ENCODE results near the gene ARHGAP32. TPM values are rescaled to one million over a fixed set of nuclear protein-coding genes. Genes with fewer than 3 reads are reported as not detected.
"Not testable (repeated sequence)": the region's sequence is repeated elsewhere in the genome, so short reads cannot be mapped to it uniquely, and the experiment has no call there.

Gene ARHGAP32
- total RNA-seq, 4 donors from 2014 or later, result 9.8 to 18.8 (median 16.2) TPM

- H3K27me3 ChIP-seq, result no peaks in the 10 kb centered on the region
- no peak overlapping the region for H3K27ac ChIP-seq
- no peaks in the 10 kb centered on the region for H3K9me3 ChIP-seq
- H3K4me1 ChIP-seq, result peaks cover 0 to 14% (median 0%) of the 10 kb centered on the region in 3 donors
- H3K4me3 ChIP-seq, result no peak overlapping the region
- WGBS, 2 donors (ENCODE audit: low coverage in 1 of 2), result 93 to 94% methylated on average over 2 of the region's 2 CpGs
- ATAC-seq, result no peak
- no peak for TF ChIP-seq CTCF (IDR thresholded peaks at IDR 0.05)
- no peak for TF ChIP-seq POLR2A (IDR thresholded peaks at IDR 0.05)
- no peak for TF ChIP-seq EP300 (IDR thresholded peaks at IDR 0.05)
- no peak for TF ChIP-seq POLR2AphosphoS5 (IDR thresholded peaks at IDR 0.05)
- no peaks in the 10 kb centered on the region for H3K36me3 ChIP-seq
These were observed 47.9 kb downstream of the ARHGAP32 start for GRCh38 chr11:129144256-129144655.

DNA sequence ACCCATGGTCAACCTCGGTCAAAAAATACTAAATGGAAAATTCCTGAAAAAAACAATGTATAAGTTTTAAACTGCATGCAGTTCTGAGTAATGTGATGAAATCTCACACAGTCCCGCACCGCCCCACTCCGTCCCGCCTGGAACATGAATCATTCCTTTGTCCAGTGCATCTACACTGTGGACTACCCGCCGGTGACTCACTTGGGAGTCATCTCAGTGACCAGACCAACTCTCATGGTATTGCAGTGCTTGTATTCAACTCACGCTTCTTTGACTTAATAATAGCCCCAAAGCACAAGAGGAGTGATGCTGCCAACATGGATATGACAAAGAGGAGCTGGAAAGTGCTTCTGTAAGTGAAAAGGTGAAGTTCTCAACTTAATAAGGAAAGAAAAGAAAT, 48.8 kb downstream of the ARHGAP32 start:
- WGBS, 2 donors (ENCODE audit: low coverage in 1 of 2), result 38 to 74% methylated on average over 8 of the region's 8 CpGs
- Histone ChIP-seq H3K4me3 (no peak overlapping the region), H3K4me1 (peaks cover 0 to 14% (median 0%) of the 10 kb centered on the region in 3 donors), H3K27me3 (no peaks in the 10 kb centered on the region), H3K36me3 (no peaks in the 10 kb centered on the region), H3K9me3 (no peaks in the 10 kb centered on the region), H3K27ac (peak overlapping the region in 1 of 4 donors; percentile 4)
- peak; percentile 61 for TF ChIP-seq POLR2AphosphoS5 (IDR thresholded peaks at IDR 0.05)
- no peak for TF ChIP-seq EP300 (IDR thresholded peaks at IDR 0.05)
- TF ChIP-seq CTCF (IDR thresholded peaks at IDR 0.05), result no peak
- TF ChIP-seq POLR2A (IDR thresholded peaks at IDR 0.05), result no peak
- peak; percentile 96 for ATAC-seq

DNA sequence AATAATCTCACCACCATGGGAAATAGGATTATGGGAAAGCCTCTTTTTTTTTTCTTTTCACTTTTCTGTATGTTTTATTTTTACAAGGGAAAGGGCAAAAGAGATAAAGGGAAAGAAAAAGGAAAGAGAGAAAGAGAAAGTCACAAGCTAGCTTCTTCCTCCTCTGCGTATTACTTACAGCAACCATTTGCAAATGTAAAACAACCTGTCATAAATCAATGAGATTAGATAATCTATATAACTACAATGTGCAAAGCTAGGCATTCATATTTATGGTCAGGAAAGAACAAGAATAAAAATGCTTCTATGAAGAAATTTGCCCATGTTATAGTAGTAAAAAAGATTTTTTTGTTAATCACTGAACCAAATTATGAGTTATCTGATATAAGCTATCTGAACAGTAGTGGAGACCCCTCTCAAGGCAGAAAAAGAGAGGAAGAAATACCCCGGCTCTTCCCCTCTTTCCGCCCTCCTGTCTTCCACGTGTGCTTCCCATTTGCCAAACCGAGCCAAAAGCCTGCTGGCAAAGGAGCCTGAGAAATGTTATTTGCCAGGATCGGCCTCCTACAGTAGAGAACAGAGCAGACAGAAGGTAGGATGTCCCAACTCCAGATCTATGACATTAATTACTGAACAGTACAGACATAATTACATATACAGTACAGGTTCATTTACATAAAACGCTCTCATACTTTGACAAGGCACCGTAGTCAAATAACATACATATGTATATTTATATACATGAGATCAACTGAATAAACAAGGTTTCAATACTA, 50.2 kb downstream of the ARHGAP32 start:
- H3K4me3 ChIP-seq, result no peak overlapping the region
- no peak for TF ChIP-seq CTCF (IDR thresholded peaks at IDR 0.05)
- TF ChIP-seq POLR2A (IDR thresholded peaks at IDR 0.05), result no peak
- H3K36me3 ChIP-seq, result no peaks in the 10 kb centered on the region
- no peak overlapping the region for H3K27ac ChIP-seq
- WGBS, 2 donors (ENCODE audit: low coverage in 1 of 2), result 71 to 74% methylated on average over 8 of the region's 8 CpGs
- H3K27me3 ChIP-seq, result no peaks in the 10 kb centered on the region
- ATAC-seq, result no peak
- peaks cover 0 to 14% (median 0%) of the 10 kb centered on the region in 3 donors for H3K4me1 ChIP-seq
- H3K9me3 ChIP-seq, result no peaks in the 10 kb centered on the region

- WGBS, 2 donors (ENCODE audit: low coverage in 1 of 2), result 84 to 95% methylated on average over 6 of the region's 6 CpGs
- TF ChIP-seq CTCF (IDR thresholded peaks at IDR 0.05) (no peak), EP300 (IDR thresholded peaks at IDR 0.05) (no peak), POLR2AphosphoS5 (IDR thresholded peaks at IDR 0.05) (no peak), POLR2A (IDR thresholded peaks at IDR 0.05) (no peak)
These were observed 60.8 kb downstream of the ARHGAP32 start for GRCh38 chr11:129131316-129131715.

DNA sequence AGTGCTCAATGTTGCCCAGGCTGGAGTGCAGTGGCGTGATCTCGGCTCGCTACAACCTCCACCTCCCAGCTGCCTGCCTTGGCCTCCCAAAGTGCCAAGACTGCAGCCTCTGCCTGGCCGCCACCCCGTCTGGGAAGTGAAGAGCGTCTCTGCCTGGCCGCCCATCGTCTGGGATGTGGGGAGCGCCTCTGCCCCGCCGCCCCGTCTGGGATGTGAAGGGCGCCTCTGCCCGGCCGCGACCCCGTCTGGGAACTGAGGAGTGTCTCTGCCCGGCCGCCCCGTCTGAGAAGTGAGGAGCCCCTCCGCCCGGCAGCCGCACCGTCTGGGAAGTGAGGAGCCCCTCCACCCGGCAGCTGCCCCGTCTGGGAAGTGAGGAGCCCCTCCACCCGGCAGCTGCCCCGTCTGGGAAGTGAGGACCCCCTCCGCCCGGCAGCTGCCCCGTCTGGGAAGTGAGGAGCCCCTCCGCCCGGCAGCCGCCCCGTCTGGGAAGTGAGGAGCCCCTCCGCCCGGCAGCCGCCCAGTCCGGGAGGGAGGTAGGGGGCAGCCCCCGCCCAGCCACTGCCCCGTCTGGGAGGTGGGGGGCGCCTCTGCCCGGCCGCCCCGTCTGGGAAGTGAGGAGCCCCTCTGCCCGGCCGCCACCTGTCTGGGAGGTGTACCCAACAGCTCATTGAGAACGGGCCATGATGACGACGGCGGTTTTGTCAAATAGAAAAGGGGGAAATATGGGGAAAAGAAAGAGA, 63.1 kb downstream of the ARHGAP32 start:
- not testable (repeated sequence) for H3K27ac ChIP-seq, H3K27me3 ChIP-seq, H3K36me3 ChIP-seq, H3K9me3 ChIP-seq, H3K4me1 ChIP-seq, H3K4me3 ChIP-seq, ATAC-seq
- WGBS, 2 donors (ENCODE audit: low coverage in 1 of 2), result 100% methylated on average over 1 of the region's 51 CpGs; no CpG with 5 or more reads in 1 of the 2 donors

More at GRCh38 chr11:129131316-129131715, 60.8 kb downstream of the ARHGAP32 start:
- no peak for ATAC-seq
- Histone ChIP-seq H3K36me3 (no peaks in the 10 kb centered on the region), H3K4me3 (no peak overlapping the region), H3K4me1 (no peaks in the 10 kb centered on the region), H3K9me3 (no peaks in the 10 kb centered on the region), H3K27ac (no peak overlapping the region), H3K27me3 (no peaks in the 10 kb centered on the region)
